NCI-H1930 (cell line): ENCODE results near the gene CETP.
"Not testable (repeated sequence)": the region's sequence is repeated elsewhere in the genome, so short reads cannot be mapped to it uniquely, and the experiment has no call there.

Source experiments
- DNase-seq, 2 experiments: peaks; one replicate each; lab custom pipeline; 2025; lab: John Stamatoyannopoulos, UW

Gene CETP

GRCh38 chr16:56956076-56956475, 5.7 kb upstream of the CETP start:
- no peak for DNase-seq

GRCh38 chr16:56956756-56957155, 5.0 kb upstream of the CETP start:
- DNase-seq: no peak

- DNase-seq: no peak
Measured at GRCh38 chr16:56960681-56961281, 969 bp upstream of the CETP start.

GRCh38 chr16:56961386-56961785, 364 bp upstream of the CETP start:
- DNase-seq: no peak

- peak; percentile 49 to 59 for DNase-seq
Measured at GRCh38 chr16:56964243-56965148, 2.7 kb downstream of the CETP start.

GRCh38 chr16:56965149-56966092, 3.7 kb downstream of the CETP start:
- DNase-seq: no peak

- no peak for DNase-seq
Measured at GRCh38 chr16:56966093-56966475, 4.3 kb downstream of the CETP start.

- no peak for DNase-seq
Measured at GRCh38 chr16:56967733-56968132, 6.0 kb downstream of the CETP start.

- DNase-seq: no peak
Measured at GRCh38 chr16:56969769-56970168, 8.0 kb downstream of the CETP start.

GRCh38 chr16:56970934-56971767, 9.4 kb downstream of the CETP start:
- no peak for DNase-seq

- DNase-seq: no peak
Measured at GRCh38 chr16:56971768-56972043, 10.0 kb downstream of the CETP start.

- DNase-seq: no peak
Measured at GRCh38 chr16:56972403-56973293, 10.9 kb downstream of the CETP start.

- no peak for DNase-seq
Measured at GRCh38 chr16:56973294-56973689, 11.5 kb downstream of the CETP start.

- DNase-seq: not testable (repeated sequence)
Measured at GRCh38 chr16:56973899-56974298, 12.1 kb downstream of the CETP start.

GRCh38 chr16:56974549-56975300, 13.0 kb downstream of the CETP start:
- DNase-seq: no peak

GRCh38 chr16:56975714-56976113, 14.0 kb downstream of the CETP start:
- no peak for DNase-seq

- DNase-seq: no peak
Measured at GRCh38 chr16:56977216-56977615, 15.5 kb downstream of the CETP start.

- DNase-seq: no peak
Measured at GRCh38 chr16:56977823-56978430, 16.2 kb downstream of the CETP start.

- DNase-seq: no peak
Measured at GRCh38 chr16:56980201-56980535, 18.4 kb downstream of the CETP start.
